DOHH2 (cell line): ENCODE data around the gene TRAF4.

Experiments used
- H3F3A ChIP-seq: fragments of 200-600 bp; sonication (generic), shearing (Covaris generic); 2 replicates; pipeline ENCODE4 v1.6.0; 2016; ENCODE audit warnings: antibody characterized with exemption, mild to moderate bottlenecking; ENCODE audit not compliant: control insufficient read depth, insufficient read depth
- H3K27ac ChIP-seq: fragments of 200-600 bp; sonication (generic); 2 replicates; pipeline ENCODE4 v1.5.1; 2014; ENCODE audit warnings: low read depth, mild to moderate bottlenecking, low read length, moderate library complexity
- H3K27me3 ChIP-seq: fragments of 200-600 bp; sonication (generic); 2 replicates; pipeline ENCODE4 v1.6.1; 2014; ENCODE audit warnings: mild to moderate bottlenecking, low read length, mixed read lengths; ENCODE audit not compliant: control insufficient read depth
- H3K36me3 ChIP-seq: fragments of 200-600 bp; sonication (generic); 2 replicates; pipeline ENCODE4 v1.6.1; 2014; ENCODE audit warnings: mild to moderate bottlenecking, low read length, moderate library complexity, mixed read lengths; ENCODE audit not compliant: control insufficient read depth
- H3K4me1 ChIP-seq: fragments of 200-600 bp; sonication (generic); 2 replicates; pipeline ENCODE4 v1.6.1; 2014; ENCODE audit warnings: mild to moderate bottlenecking, low read length, mixed read lengths; ENCODE audit not compliant: control insufficient read depth
- H3K4me2 ChIP-seq: fragments of 200-600 bp; sonication (generic); 2 replicates; pipeline ENCODE4 v1.6.0; 2014; ENCODE audit warnings: mild to moderate bottlenecking, low read length, moderate library complexity
- H3K4me3 ChIP-seq: fragments of 200-600 bp; sonication (generic); 2 replicates; pipeline ENCODE4 v1.5.1; 2014; ENCODE audit warnings: mild to moderate bottlenecking, low read length, mixed read lengths
- H3K79me2 ChIP-seq: fragments of 200-600 bp; sonication (generic); 2 replicates; pipeline ENCODE4 v1.6.1; 2014; ENCODE audit warnings: mild to moderate bottlenecking, low read length, mixed read lengths; ENCODE audit not compliant: control insufficient read depth
- H3K9me2 ChIP-seq: fragments of 200-600 bp; sonication (generic); replicated peaks from 2 replicates; pipeline ENCODE4 v1.6.1; 2014; ENCODE audit warnings: mild to moderate bottlenecking, low read length, mixed read lengths; ENCODE audit not compliant: control insufficient read depth
- H3K9me3 ChIP-seq: fragments of 200-600 bp; sonication (generic); 2 replicates; pipeline ENCODE4 v1.6.1; 2014; ENCODE audit warnings: antibody characterized with exemption, low read length, mixed read lengths; ENCODE audit not compliant: control insufficient read depth, insufficient read depth
- H4K20me1 ChIP-seq: fragments of 200-600 bp; sonication (generic); 2 replicates; pipeline ENCODE4 v1.6.0; 2014; ENCODE audit warnings: low read depth, mild to moderate bottlenecking, antibody characterized with exemption, low read length, moderate library complexity; ENCODE audit not compliant: control insufficient read depth, insufficient read depth
- CTCF ChIP-seq: fragments of 200-600 bp; sonication (generic); IDR thresholded peaks from one replicate; pipeline ENCODE4 v1.5.1; 2014; ENCODE audit warnings: antibody characterized with exemption, mild to moderate bottlenecking, low read depth, low read length; ENCODE audit not compliant: poor library complexity, severe bottlenecking
- EZH2phosphoT487 ChIP-seq: fragments of 200-600 bp; sonication (generic); IDR thresholded peaks from 2 replicates; pipeline ENCODE4 v1.6.1; 2017; ENCODE audit warnings: borderline replicate concordance, mild to moderate bottlenecking, antibody characterized with exemption, low read length, moderate library complexity, mixed read lengths

The TRAF4 gene

GRCh38 chr17:28747051-28747691 lies 3.4 kb downstream of the TRAF4 start:
- Histone ChIP-seq H3K9me3 (no peaks in the 10 kb centered on the region), H3K4me3 (no peak overlapping the region), H4K20me1 (peaks cover 27% of the 10 kb centered on the region), H3K27ac (no peak overlapping the region; the same call in 1 of the 2 replicates), H3K9me2 (no peaks in the 10 kb centered on the region), H3K36me3 (peaks cover 77% of the 10 kb centered on the region), H3K4me2 (peak overlapping the region; percentile 99), H3K79me2 (peaks cover 64% of the 10 kb centered on the region), H3K4me1 (peaks cover 44% of the 10 kb centered on the region), H3K27me3 (no peaks in the 10 kb centered on the region), H3F3A (peaks cover 27% of the 10 kb centered on the region)
- TF ChIP-seq CTCF (no peak), EZH2phosphoT487 (no peak)

GRCh38 chr17:28747801-28748750 lies 4.3 kb downstream of the TRAF4 start:
- Histone ChIP-seq H3K4me3 (no peak overlapping the region), H3K27me3 (no peaks in the 10 kb centered on the region), H3K79me2 (peaks cover 64% of the 10 kb centered on the region), H4K20me1 (peaks cover 27% of the 10 kb centered on the region), H3K9me2 (no peaks in the 10 kb centered on the region), H3K4me1 (peaks cover 35% of the 10 kb centered on the region), H3F3A (peaks cover 28% of the 10 kb centered on the region), H3K9me3 (no peaks in the 10 kb centered on the region), H3K4me2 (no peak overlapping the region), H3K36me3 (peaks cover 80% of the 10 kb centered on the region), H3K27ac (no peak overlapping the region)
- TF ChIP-seq CTCF (no peak), EZH2phosphoT487 (no peak)

GRCh38 chr17:28748852-28749515 lies 5.2 kb downstream of the TRAF4 start:
- Histone ChIP-seq H3K4me3 (no peak overlapping the region), H3K9me2 (no peaks in the 10 kb centered on the region), H3K27ac (no peak overlapping the region), H3K79me2 (peaks cover 59% of the 10 kb centered on the region), H3F3A (peaks cover 28% of the 10 kb centered on the region), H3K27me3 (no peaks in the 10 kb centered on the region), H3K9me3 (no peaks in the 10 kb centered on the region), H3K36me3 (peaks cover 80% of the 10 kb centered on the region), H4K20me1 (peaks cover 27% of the 10 kb centered on the region), H3K4me2 (no peak overlapping the region), H3K4me1 (peaks cover 30% of the 10 kb centered on the region)
- no peak for TF ChIP-seq EZH2phosphoT487
- TF ChIP-seq CTCF = no peak
